Activated naive CD4-positive, alpha-beta T cell treated with anti-CD3 and anti-CD28 coated beads, Interleukin-2, amount 50 U/mL, for 16 hours (primary cell): ENCODE measurements around the gene PTPRN2.

Experiments used
- DNase-seq: peaks from one replicate; pipeline ENCODE4 v3.0.0-alpha.2; 2020

PTPRN2 gene

GRCh38 chr7:158143196-158144120, 444.2 kb downstream of the PTPRN2 start:
- DNase-seq: no peak

- no peak for DNase-seq
Measured at GRCh38 chr7:158142657-158143056, 445.0 kb downstream of the PTPRN2 start.

GRCh38 chr7:158141806-158142518, 445.7 kb downstream of the PTPRN2 start:
- DNase-seq: no peak

- no peak for DNase-seq
Measured at GRCh38 chr7:158141221-158141582, 446.4 kb downstream of the PTPRN2 start.

DNA sequence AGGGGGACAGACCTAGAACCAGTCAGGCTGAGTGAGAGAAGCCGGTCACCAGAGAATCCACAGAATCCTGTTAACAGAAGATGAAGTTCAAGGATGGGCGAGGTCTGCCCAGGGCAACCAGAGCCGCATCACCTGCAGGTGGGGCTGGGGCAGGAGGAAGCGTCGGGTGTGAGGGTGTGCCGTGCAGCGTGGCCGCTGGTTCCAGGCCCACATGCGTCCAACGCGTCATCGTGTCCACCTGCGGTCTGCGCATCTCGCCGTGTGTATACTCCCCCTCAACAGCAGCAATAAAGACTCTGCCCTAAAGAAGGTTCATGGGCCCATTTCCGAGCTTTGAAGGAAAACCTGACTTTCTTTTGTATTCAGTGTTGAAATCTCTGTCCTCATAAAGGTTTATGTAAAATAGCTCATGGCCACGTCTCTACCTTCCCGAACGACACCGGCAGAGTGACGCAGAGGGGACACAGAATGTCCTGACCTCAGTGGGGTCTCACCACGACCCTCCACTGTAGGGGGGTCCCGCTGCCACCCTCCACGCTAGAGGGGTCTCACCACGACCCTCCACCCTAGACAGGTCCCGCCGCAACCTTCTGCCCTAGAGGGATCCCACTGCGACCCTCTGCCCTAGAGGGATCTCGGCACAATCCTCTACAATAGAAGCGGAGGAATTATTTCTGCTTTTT, 446.9 kb downstream of the PTPRN2 start:
- DNase-seq: no peak

DNA sequence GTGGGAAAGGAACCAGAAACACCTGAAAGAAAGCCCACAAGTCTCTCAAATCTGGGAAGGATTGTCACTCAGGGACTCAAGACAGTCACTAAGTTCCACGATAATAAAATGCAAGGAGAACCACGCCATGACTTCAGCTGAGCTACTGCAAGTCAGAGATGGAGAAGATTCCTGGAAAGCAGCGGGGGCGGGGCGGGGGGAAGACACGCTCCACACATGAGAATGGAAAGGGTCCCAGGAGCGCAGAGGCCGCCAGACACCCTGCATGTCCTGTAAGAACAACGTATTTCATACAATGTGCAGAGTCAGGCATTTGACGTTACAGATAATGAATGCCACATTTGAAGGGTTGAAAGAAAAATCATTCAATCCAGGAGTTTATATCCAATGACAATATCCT, 448.1 kb downstream of the PTPRN2 start:
- DNase-seq: no peak

GRCh38 chr7:158138329-158138597, 449.4 kb downstream of the PTPRN2 start:
- DNase-seq: no peak

DNA sequence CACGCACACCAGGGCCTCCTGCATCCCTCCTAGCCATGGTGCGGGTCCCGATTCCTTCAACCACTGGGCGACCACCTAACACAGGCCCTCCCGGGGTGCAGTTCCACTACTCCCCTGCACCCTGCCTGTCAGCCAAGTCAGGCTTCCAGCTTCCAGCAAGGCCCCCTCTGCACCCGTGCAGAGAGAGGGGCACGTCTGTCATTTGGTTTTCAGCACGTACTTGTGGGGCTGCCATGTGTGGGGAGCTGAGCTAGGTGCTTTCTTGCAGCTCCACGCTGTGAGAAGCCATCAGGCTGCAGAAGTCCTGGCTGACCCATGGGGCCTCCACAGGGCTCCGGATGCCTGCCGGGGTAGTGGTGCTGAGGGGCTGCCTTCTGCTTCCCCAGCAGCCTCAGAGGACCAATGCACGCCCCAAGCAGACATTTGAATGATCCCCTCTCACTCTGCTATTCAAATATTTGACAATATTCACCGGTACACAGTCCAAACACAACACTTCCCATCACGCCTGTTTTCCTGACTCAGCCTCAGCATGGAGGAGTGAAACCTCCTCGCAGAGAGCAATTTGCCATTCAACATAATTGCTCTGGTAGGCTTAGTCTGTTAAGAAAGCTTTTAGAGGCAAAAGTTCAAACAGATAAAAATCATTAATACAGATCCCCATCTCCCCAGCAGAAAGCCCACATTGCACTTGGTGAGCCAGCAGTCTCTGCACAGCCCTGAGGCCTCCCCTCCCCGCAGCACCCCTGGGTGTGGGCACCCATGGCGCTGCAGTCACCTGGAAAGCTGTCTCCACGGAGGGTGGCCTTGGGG, 449.9 kb downstream of the PTPRN2 start:
- DNase-seq: no peak

DNA sequence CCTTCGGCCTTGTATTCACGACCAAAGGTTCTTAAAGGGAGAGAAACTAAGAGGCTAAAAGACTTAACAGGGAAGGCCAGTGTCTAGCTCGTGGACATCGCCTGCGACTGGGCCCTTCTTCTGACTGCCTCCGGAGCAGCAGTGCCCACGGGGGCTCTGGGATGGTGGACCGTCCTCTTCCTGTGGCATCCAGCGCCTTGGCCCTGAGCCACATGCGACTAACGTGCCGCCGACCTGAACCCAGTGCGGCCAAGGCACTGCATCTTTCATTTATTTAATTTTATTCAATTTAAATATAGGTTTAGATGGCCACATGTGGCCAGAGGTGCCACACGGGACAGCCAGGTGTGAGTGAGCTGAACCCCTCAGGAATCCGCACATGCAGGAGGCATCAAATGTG, 451.7 kb downstream of the PTPRN2 start:
- DNase-seq: no peak

GRCh38 chr7:158134824-158135223, 452.8 kb downstream of the PTPRN2 start:
- no peak for DNase-seq

DNA sequence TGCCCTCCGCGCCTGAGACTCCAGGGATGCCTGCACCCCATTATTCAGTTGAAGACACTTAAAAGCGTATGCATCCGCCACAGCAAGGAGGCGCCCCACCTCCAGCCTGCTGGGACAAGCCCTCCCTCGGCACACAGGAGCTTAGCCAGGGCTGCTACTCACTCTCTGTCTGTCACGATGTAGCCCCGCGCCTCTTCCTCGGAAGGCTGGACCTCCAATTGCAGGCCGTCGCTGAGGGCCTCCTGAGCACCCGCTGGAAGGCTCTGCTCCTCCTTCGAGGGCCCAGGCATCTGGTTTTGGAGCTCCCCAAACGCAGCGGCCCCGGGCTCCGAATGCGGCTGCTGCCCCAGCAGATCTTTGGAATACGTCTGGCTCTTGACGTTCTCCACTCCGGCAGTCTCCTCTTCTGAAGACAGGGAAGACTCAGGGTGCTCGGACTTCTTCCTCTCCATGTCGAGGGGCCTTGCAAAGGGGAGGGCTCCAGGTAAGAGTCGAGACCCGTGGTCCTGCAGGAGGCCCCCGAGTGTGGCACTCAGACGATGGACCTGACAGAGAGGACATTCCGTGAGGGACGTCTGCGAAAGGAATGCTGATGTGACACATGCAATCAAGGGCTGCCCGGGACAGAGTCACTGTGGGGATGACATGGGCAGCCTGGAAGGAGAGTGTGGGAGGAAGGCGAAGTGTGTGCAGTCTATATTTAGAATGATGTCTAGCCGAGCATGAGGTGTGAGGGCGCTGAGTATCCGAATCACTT, 453.9 kb downstream of the PTPRN2 start:
- DNase-seq: no peak

DNA sequence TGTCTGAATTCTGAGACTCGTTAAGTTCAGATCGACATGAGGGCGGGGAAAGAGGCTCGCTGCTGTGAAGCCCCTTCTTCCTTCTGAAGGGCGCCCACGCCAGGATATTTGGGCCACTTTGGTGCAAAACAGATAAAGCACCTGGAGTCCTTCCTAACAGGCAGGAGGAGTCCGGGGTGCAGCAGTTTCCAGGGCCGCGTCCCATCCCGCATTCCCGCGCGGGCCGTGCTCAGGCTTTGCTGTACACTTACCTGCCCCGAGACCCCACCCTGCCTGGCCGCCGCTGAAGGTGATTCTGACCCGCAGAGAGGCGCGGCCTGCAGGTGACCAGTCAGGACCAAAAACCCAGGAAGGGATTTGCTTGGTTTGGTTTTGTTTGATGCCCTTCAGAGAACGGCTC, 454.6 kb downstream of the PTPRN2 start:
- DNase-seq: no peak

- no peak for DNase-seq
Measured at GRCh38 chr7:158130023-158130409, 457.6 kb downstream of the PTPRN2 start.

GRCh38 chr7:158129037-158130022, 458.3 kb downstream of the PTPRN2 start:
- DNase-seq: no peak

DNA sequence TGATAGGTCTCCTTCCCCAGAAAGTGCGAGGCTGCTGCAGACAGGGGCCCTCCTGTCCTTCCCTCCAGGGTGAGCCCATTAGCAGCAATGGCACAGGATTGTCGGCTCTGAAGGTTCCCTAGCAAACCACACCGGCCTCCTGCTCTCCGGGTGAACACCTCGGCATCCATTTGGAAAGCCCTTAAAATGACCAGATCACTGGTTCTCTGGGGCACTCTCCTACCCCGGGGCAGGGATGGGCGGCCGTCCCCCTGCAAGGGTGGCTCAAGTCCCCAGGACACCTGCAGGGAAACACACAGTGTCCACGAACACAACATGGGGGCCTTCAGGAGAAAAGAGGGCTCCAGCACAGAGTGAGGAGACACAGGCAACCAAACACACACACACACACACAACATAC, 459.1 kb downstream of the PTPRN2 start:
- DNase-seq: no peak

- no peak for DNase-seq
Measured at GRCh38 chr7:158127241-158127640, 460.4 kb downstream of the PTPRN2 start.

GRCh38 chr7:158126661-158127060, 461.0 kb downstream of the PTPRN2 start:
- DNase-seq: no peak

GRCh38 chr7:158125721-158126120, 461.9 kb downstream of the PTPRN2 start:
- no peak for DNase-seq

GRCh38 chr7:158125091-158125490, 462.5 kb downstream of the PTPRN2 start:
- DNase-seq: no peak

GRCh38 chr7:158124671-158125079, 462.9 kb downstream of the PTPRN2 start:
- DNase-seq: no peak

DNA sequence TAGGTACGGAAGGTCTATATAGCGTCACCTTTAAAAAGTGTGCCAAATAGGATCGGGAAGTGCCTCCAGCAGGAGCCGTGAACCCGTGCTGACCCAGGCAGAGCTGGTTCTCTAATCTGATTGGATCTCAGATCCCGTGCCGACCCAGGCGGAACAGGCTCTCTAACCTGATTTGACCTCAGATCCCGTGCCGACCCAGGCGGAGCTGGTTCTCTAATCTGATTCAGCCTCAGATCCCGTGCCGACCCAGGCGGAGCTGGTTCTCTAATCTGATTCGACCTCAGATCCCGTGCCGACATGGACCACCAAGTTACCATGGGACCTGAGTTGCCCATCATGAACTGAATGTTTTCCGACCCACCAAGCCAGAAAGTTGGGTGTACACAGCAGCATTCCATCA, 463.9 kb downstream of the PTPRN2 start:
- no peak for DNase-seq
